Measurements from ENCODE around the gene ZBTB16.

The ZBTB16 gene

GRCh38 chr11:114088216-114088615, 28.7 kb downstream of the ZBTB16 start:
- Histone ChIP-seq H3K9me3 (ENCODE audit: severe bottlenecking) (no peaks in the 10 kb centered on the region), H3K36me3 (no peaks in the 10 kb centered on the region), H3K4me3 (ENCODE audit: low read depth, low read length) (no peak overlapping the region), H3K27ac (no peak overlapping the region), H3K27me3 (ENCODE audit: insufficient read depth, low read depth, severe bottlenecking) (no peaks in the 10 kb centered on the region)
- DNase-seq: no peak
- no peak for TF ChIP-seq CTCF (IDR thresholded peaks at IDR 0.05; ENCODE audit: low read depth, low read length)

- DNase-seq: no peak
- no peaks in the 10 kb centered on the region for H3K36me3 ChIP-seq
- H3K9me3 ChIP-seq (ENCODE audit: severe bottlenecking): no peaks in the 10 kb centered on the region
- H3K27ac ChIP-seq: no peak overlapping the region
- no peak overlapping the region for H3K4me3 ChIP-seq (ENCODE audit: low read depth, low read length)
- H3K27me3 ChIP-seq (ENCODE audit: insufficient read depth, low read depth, severe bottlenecking): no peaks in the 10 kb centered on the region
- no peak for TF ChIP-seq CTCF (IDR thresholded peaks at IDR 0.05; ENCODE audit: low read depth, low read length)
Measured at GRCh38 chr11:114088836-114089235, 29.3 kb downstream of the ZBTB16 start.

GRCh38 chr11:114089748-114090147, 30.2 kb downstream of the ZBTB16 start:
- no peak for DNase-seq
- Histone ChIP-seq H3K27me3 (ENCODE audit: insufficient read depth, low read depth, severe bottlenecking) (no peaks in the 10 kb centered on the region), H3K36me3 (no peaks in the 10 kb centered on the region), H3K9me3 (ENCODE audit: severe bottlenecking) (no peaks in the 10 kb centered on the region), H3K4me3 (ENCODE audit: low read depth, low read length) (no peak overlapping the region), H3K27ac (no peak overlapping the region)
- no peak for TF ChIP-seq CTCF (IDR thresholded peaks at IDR 0.05; ENCODE audit: low read depth, low read length)

- no peaks in the 10 kb centered on the region for H3K36me3 ChIP-seq
- TF ChIP-seq CTCF (IDR thresholded peaks at IDR 0.05; ENCODE audit: low read depth, low read length): no peak
- no peaks in the 10 kb centered on the region for H3K9me3 ChIP-seq (ENCODE audit: severe bottlenecking)
- no peak for DNase-seq
- H3K27me3 ChIP-seq (ENCODE audit: insufficient read depth, low read depth, severe bottlenecking): no peaks in the 10 kb centered on the region
- no peak overlapping the region for H3K27ac ChIP-seq
- no peak overlapping the region for H3K4me3 ChIP-seq (ENCODE audit: low read depth, low read length)
Measured at GRCh38 chr11:114090225-114090910, 30.9 kb downstream of the ZBTB16 start.

GRCh38 chr11:114090976-114091375, 31.5 kb downstream of the ZBTB16 start:
- no peaks in the 10 kb centered on the region for H3K27me3 ChIP-seq (ENCODE audit: insufficient read depth, low read depth, severe bottlenecking)
- no peak overlapping the region for H3K27ac ChIP-seq
- no peaks in the 10 kb centered on the region for H3K36me3 ChIP-seq
- H3K9me3 ChIP-seq (ENCODE audit: severe bottlenecking): no peaks in the 10 kb centered on the region
- TF ChIP-seq CTCF (IDR thresholded peaks at IDR 0.05; ENCODE audit: low read depth, low read length): no peak
- H3K4me3 ChIP-seq (ENCODE audit: low read depth, low read length): no peak overlapping the region
- no peak for DNase-seq

Measured in WERI-Rb-1 (cell line).